ENCODE results near the gene NUCKS1.

Gene NUCKS1

GRCh38 chr1:205666372-205667166 is 83.4 kb downstream of the NUCKS1 start:
- no peak for DNase-seq

GRCh38 chr1:205665201-205666045 is 84.6 kb downstream of the NUCKS1 start:
- DNase-seq, result peak; percentile 38

- DNase-seq, result peak; percentile 57
These were observed 85.5 kb downstream of the NUCKS1 start for GRCh38 chr1:205664399-205665017.

GRCh38 chr1:205663286-205663936 is 86.6 kb downstream of the NUCKS1 start:
- DNase-seq, result no peak
